Adrenal gland (tissue), 5 donors: ENCODE data around the gene PDLIM4.

Experiments
- CTCF ChIP-seq, 6 experiments: fragments of 450-650 bp in 4 of 6; fragments of 200-600 bp in 2 of 6; sonication (generic) in 1 of 6; IDR thresholded peaks; 1 replicate in 5 of 6; 2 replicates in 1 of 6; pipeline versions ENCODE4 v1.5.1 to v1.8.0; 2016 to 2021; ENCODE audit warnings: antibody characterized with exemption in 6 of 6, mild to moderate bottlenecking in 2 of 6, moderate library complexity in 1 of 6
- POLR2A ChIP-seq, 2 donors: fragments of 450-650 bp; IDR thresholded peaks; one replicate each; pipeline ENCODE4 v1.6.1; 2017; ENCODE audit warnings: antibody characterized with exemption in 2 of 2, mild to moderate bottlenecking in 2 of 2, moderate library complexity in 1 of 2
- donor health status: DM: no; HTN: no; CAD: no.

GRCh38 chr5:132280371-132281240 lies 23.1 kb downstream of the PDLIM4 start:
- TF ChIP-seq CTCF (IDR thresholded peaks at IDR 0.05) (no peak), POLR2A (IDR thresholded peaks at IDR 0.05) (no peak)
